ENCODE results near the gene F2.

F2 gene

GRCh38 chr11:46696212-46696558, 22.8 kb upstream of the F2 start:
- TF ChIP-seq CTCF (IDR thresholded peaks at IDR 0.05; ENCODE audit: extremely low read depth, missing control alignments): no peak
- DNase-seq (ENCODE audit: low spot score): no peak

GRCh38 chr11:46697303-46697702, 21.7 kb upstream of the F2 start:
- no peak for DNase-seq (ENCODE audit: low spot score)
- TF ChIP-seq CTCF (IDR thresholded peaks at IDR 0.05; ENCODE audit: extremely low read depth, missing control alignments): no peak

- no peak for DNase-seq (ENCODE audit: low spot score)
- TF ChIP-seq CTCF (IDR thresholded peaks at IDR 0.05; ENCODE audit: extremely low read depth, missing control alignments): no peak
Measured at GRCh38 chr11:46697723-46698122, 21.3 kb upstream of the F2 start.

GRCh38 chr11:46698597-46698996, 20.4 kb upstream of the F2 start:
- TF ChIP-seq CTCF (IDR thresholded peaks at IDR 0.05; ENCODE audit: extremely low read depth, missing control alignments): no peak
- no peak for DNase-seq (ENCODE audit: low spot score)

- TF ChIP-seq CTCF (IDR thresholded peaks at IDR 0.05; ENCODE audit: extremely low read depth, missing control alignments): no peak
- peak; percentile 95 for DNase-seq (ENCODE audit: low spot score)
Measured at GRCh38 chr11:46700241-46701077, 18.6 kb upstream of the F2 start, which contains the start of the genes ARHGAP1 and ZNF408. TSS of gene ARHGAP1 (minus strand) at chr11:46700619. CDS start at chr11:46696107, 4,512 bp downstream. TSS of gene ZNF408 (plus strand) at chr11:46701031. CDS start at chr11:46701048, 17 bp downstream.

- no peak for TF ChIP-seq CTCF (IDR thresholded peaks at IDR 0.05; ENCODE audit: extremely low read depth, missing control alignments)
- no peak for DNase-seq (ENCODE audit: low spot score)
Measured at GRCh38 chr11:46701078-46701654, 17.8 kb upstream of the F2 start.

- no peak for TF ChIP-seq CTCF (IDR thresholded peaks at IDR 0.05; ENCODE audit: extremely low read depth, missing control alignments)
- DNase-seq (ENCODE audit: low spot score): no peak
Measured at GRCh38 chr11:46705070-46705688, 13.8 kb upstream of the F2 start.

All from GM20000 (cell line).